A673 (cell line): ENCODE results near the gene GALNT7.

Experiments
- CTCF ChIP-seq: fragments of 300-800, 200-600 bp; sonication (generic); conservative IDR thresholded peaks from 2 replicates; pipeline ENCODE4 v1.5.1; 2017; ENCODE audit warnings: low read depth, mild to moderate bottlenecking, antibody characterized with exemption, low read length, moderate library complexity, mixed read lengths
- EZH2 ChIP-seq: fragments of 200-600 bp; sonication (generic); IDR thresholded peaks from 2 replicates; pipeline ENCODE4 v1.6.1; 2017; ENCODE audit warnings: borderline replicate concordance, low read depth, mild to moderate bottlenecking, mixed read lengths, antibody characterized with exemption, low read length; ENCODE audit not compliant: poor library complexity, severe bottlenecking

- TF ChIP-seq CTCF (no peak), EZH2 (no peak)
Observed at GRCh38 chr4:173135241-173135847, 33.3 kb upstream of the GALNT7 start.
